ENCODE measurements around the gene PCBP3. TPM values are rescaled to one million over a fixed set of nuclear protein-coding genes. Genes with fewer than 3 reads are reported as not detected.

PCBP3 gene
- polyA plus RNA-seq, 1 donor from 2014 or later: 1.7 TPM

GRCh38 chr21:45859762-45860357 is 216.3 kb downstream of the PCBP3 start:
- H3K9me2 ChIP-seq (ENCODE audit: insufficient read depth, low read length): no peaks in the 10 kb centered on the region
- H3K27ac ChIP-seq (ENCODE audit: low read length): no peak overlapping the region
- H3K9ac ChIP-seq (ENCODE audit: low read length): no peak overlapping the region
- no peaks in the 10 kb centered on the region for H3K36me3 ChIP-seq (ENCODE audit: insufficient read depth, low read length)
- H3K79me2 ChIP-seq (replicated peaks; ENCODE audit: insufficient read depth, low read length): no peaks in the 10 kb centered on the region
- H3K27me3 ChIP-seq (ENCODE audit: insufficient read depth, low read depth, low read length): no peaks in the 10 kb centered on the region
- no peak overlapping the region for H3K4me2 ChIP-seq (ENCODE audit: low read length)
- H4K20me1 ChIP-seq (ENCODE audit: insufficient read depth): no peaks in the 10 kb centered on the region
- TF ChIP-seq MXI1 (conservative IDR thresholded peaks at IDR 0.05; ENCODE audit: poor library complexity, severe bottlenecking) (no peak), EZH2 (IDR thresholded peaks at IDR 0.05; ENCODE audit: borderline replicate concordance, insufficient read depth, low read length, poor library complexity, severe bottlenecking) (no peak), REST (IDR thresholded peaks at IDR 0.05; ENCODE audit: borderline replicate concordance) (no peak), EP300 (conservative IDR thresholded peaks at IDR 0.05; ENCODE audit: poor library complexity, severe bottlenecking) (no peak), TAF1 (IDR thresholded peaks at IDR 0.05; ENCODE audit: low read depth) (no peak), SMC3 (conservative IDR thresholded peaks at IDR 0.05; ENCODE audit: poor library complexity) (no peak), POLR2AphosphoS5 (IDR thresholded peaks at IDR 0.05) (no peak), RAD21 (conservative IDR thresholded peaks at IDR 0.05) (no peak), CTCF (IDR thresholded peaks at IDR 0.05; ENCODE audit: poor library complexity, severe bottlenecking) (no peak)
- H2AFZ ChIP-seq (ENCODE audit: low read depth, low read length): no peak overlapping the region
- H3K9me3 ChIP-seq (ENCODE audit: low read length): no peaks in the 10 kb centered on the region
- H3F3A ChIP-seq (ENCODE audit: insufficient read depth, low read length, poor library complexity, severe bottlenecking): no peaks in the 10 kb centered on the region
- H3K4me3 ChIP-seq (ENCODE audit: low read length): no peak overlapping the region

DNA sequence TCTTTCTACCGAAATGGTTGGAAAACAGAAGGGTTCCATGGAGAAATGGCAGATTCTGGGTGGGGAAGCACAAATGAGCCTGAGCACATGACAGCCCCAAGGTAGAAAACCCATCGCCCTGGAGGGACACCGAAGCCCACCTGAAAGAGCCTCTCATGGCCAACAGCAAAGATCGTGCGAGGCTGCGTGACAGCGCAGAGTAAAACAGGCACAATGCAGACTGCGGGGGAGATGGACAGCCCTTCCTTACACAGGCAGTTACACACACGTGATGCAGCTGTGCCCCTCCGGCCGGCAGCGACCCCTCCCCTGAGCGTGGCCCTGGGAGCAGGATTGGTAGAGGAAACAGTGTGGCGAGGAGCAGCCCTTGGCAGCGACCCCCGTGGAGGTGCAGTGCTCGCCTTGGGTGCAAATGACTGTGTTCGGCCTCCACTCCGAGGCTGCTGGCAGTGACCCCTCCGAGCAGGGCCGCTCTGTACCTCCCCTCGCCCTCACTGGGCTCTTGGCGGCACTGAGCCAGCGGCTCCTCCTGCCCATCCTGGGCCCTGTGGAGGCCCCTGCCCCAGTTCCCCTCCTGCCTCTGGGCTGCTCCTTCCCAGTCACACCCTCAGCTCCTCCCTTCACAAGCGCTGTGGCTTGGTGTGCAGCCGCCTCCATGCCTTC is 217.1 kb downstream of the PCBP3 start:
- no peaks in the 10 kb centered on the region for H3K36me3 ChIP-seq (ENCODE audit: insufficient read depth, low read length)
- TF ChIP-seq EP300 (conservative IDR thresholded peaks at IDR 0.05; ENCODE audit: poor library complexity, severe bottlenecking) (no peak), RAD21 (conservative IDR thresholded peaks at IDR 0.05) (no peak), EZH2 (IDR thresholded peaks at IDR 0.05; ENCODE audit: borderline replicate concordance, insufficient read depth, low read length, poor library complexity, severe bottlenecking) (no peak), CTCF (IDR thresholded peaks at IDR 0.05; ENCODE audit: poor library complexity, severe bottlenecking) (no peak), REST (IDR thresholded peaks at IDR 0.05; ENCODE audit: borderline replicate concordance) (no peak), SMC3 (conservative IDR thresholded peaks at IDR 0.05; ENCODE audit: poor library complexity) (no peak), TAF1 (IDR thresholded peaks at IDR 0.05; ENCODE audit: low read depth) (no peak), POLR2AphosphoS5 (IDR thresholded peaks at IDR 0.05) (no peak), MXI1 (conservative IDR thresholded peaks at IDR 0.05; ENCODE audit: poor library complexity, severe bottlenecking) (no peak)

More for the DNA sequence above, 217.1 kb downstream of the PCBP3 start:
- no peaks in the 10 kb centered on the region for H3K9me2 ChIP-seq (ENCODE audit: insufficient read depth, low read length)
- H3K4me3 ChIP-seq (ENCODE audit: low read length): no peak overlapping the region
- no peak overlapping the region for H3K4me2 ChIP-seq (ENCODE audit: low read length)
- no peaks in the 10 kb centered on the region for H4K20me1 ChIP-seq (ENCODE audit: insufficient read depth)
- no peak overlapping the region for H3K9ac ChIP-seq (ENCODE audit: low read length)
- H2AFZ ChIP-seq (ENCODE audit: low read depth, low read length): no peak overlapping the region
- H3K27ac ChIP-seq (ENCODE audit: low read length): no peak overlapping the region
- no peaks in the 10 kb centered on the region for H3F3A ChIP-seq (ENCODE audit: insufficient read depth, low read length, poor library complexity, severe bottlenecking)
- no peaks in the 10 kb centered on the region for H3K79me2 ChIP-seq (replicated peaks; ENCODE audit: insufficient read depth, low read length)
- no peaks in the 10 kb centered on the region for H3K9me3 ChIP-seq (ENCODE audit: low read length)
- no peaks in the 10 kb centered on the region for H3K27me3 ChIP-seq (ENCODE audit: insufficient read depth, low read depth, low read length)

All from neural cell (in vitro differentiated cells).